MCF 10A (cell line): ENCODE measurements around the gene QPRT. TPM values are rescaled to one million over a fixed set of nuclear protein-coding genes. Genes with fewer than 3 reads are reported as not detected.

Experiments used
- BruUV-seq: library from RNA; stranded (reverse); fragments of 400-500 nt; replicated peaks from 2 replicates; lab custom pipeline; 2021; lab: Mats Ljungman, UMichigan
- CTCF ChIA-PET: fragments of 300-600 bp; sonication (Branson Sonifier 250); formaldehyde crosslinking; extraction: SDS; loops from one replicate; lab custom pipeline; 2021; ENCODE audit warnings: antibody characterized with exemption, inconsistent platforms; lab: Yijun Ruan, JAX
- POLR2A ChIA-PET: fragments of 300-600, 350-650 bp; sonication (Branson Sonifier 250); formaldehyde crosslinking; extraction: SDS; loops from one replicate; lab custom pipeline; 2020; ENCODE audit warnings: antibody characterized with exemption, inconsistent platforms; lab: Yijun Ruan, JAX
- DNase-seq: peaks from one replicate; pipeline ENCODE4 v3.0.0-alpha.2; 2018; ENCODE audit not compliant: unreplicated experiment
- H3K27ac Mint-ChIP-seq: one replicate; pipeline ENCODE4 v1.8.0; 2022; ENCODE audit warnings: mild to moderate bottlenecking, low read depth, mixed read lengths; ENCODE audit not compliant: unreplicated experiment
- H3K27me3 Mint-ChIP-seq: one replicate; pipeline ENCODE4 v1.8.0; 2022; ENCODE audit warnings: mixed read lengths; ENCODE audit not compliant: insufficient read depth, unreplicated experiment
- H3K36me3 Mint-ChIP-seq: one replicate; pipeline ENCODE4 v1.8.0; 2022; ENCODE audit warnings: mild to moderate bottlenecking, moderate library complexity, mixed read lengths; ENCODE audit not compliant: insufficient read depth, unreplicated experiment
- H3K4me1 Mint-ChIP-seq: one replicate; pipeline ENCODE4 v1.8.0; 2022; ENCODE audit warnings: mixed read lengths; ENCODE audit not compliant: insufficient read depth, unreplicated experiment
- H3K4me3 Mint-ChIP-seq: one replicate; pipeline ENCODE4 v1.8.0; 2022; ENCODE audit warnings: mild to moderate bottlenecking, moderate library complexity, mixed read lengths; ENCODE audit not compliant: unreplicated experiment
- H3K9me3 Mint-ChIP-seq: one replicate; pipeline ENCODE4 v1.8.0; 2022; ENCODE audit warnings: mixed read lengths; ENCODE audit not compliant: unreplicated experiment
- CTCF ChIP-seq: fragments of 200-600 bp; IDR thresholded peaks from one replicate; pipeline ENCODE4 v1.8.0; 2022; ENCODE audit warnings: antibody characterized with exemption, mild to moderate bottlenecking; ENCODE audit not compliant: unreplicated experiment
- intact Hi-C: fragments of 100-400 bp; cut with micrococcal nuclease; formaldehyde crosslinking; loops from 2 replicates; pipeline ENCODE4 v1.14.1; 2022
- total RNA-seq: library from RNA; stranded (reverse); gene quantifications from 2 replicates; pipeline ENCODE4 v1.2.3, GENCODE V29; 2022

The QPRT gene
- total RNA-seq, 1 experiment from 2014 or later = not detected

GRCh38 chr16:29696881-29697331 lies 17.9 kb downstream of the QPRT start:
- intact Hi-C loops = no loop called here
- POLR2A ChIA-PET = interaction anchor here (0.6 kb wide), 2 partner anchors 226 to 555 kb away, joined by 3 to 4 read pairs; no protein-coding TSS in a partner anchor
- CTCF ChIA-PET = no interaction called here
- no peaks in the 10 kb centered on the region for H3K36me3 Mint-ChIP-seq
- H3K4me1 Mint-ChIP-seq = no peaks in the 10 kb centered on the region
- DNase-seq = no peak
- TF ChIP-seq CTCF = no peak
- H3K4me3 Mint-ChIP-seq = no peak overlapping the region
- H3K27me3 Mint-ChIP-seq = peaks cover 22% of the 10 kb centered on the region
- no TSS peak for BruUV-seq
- no peak overlapping the region for H3K27ac Mint-ChIP-seq
- no peaks in the 10 kb centered on the region for H3K9me3 Mint-ChIP-seq

DNA sequence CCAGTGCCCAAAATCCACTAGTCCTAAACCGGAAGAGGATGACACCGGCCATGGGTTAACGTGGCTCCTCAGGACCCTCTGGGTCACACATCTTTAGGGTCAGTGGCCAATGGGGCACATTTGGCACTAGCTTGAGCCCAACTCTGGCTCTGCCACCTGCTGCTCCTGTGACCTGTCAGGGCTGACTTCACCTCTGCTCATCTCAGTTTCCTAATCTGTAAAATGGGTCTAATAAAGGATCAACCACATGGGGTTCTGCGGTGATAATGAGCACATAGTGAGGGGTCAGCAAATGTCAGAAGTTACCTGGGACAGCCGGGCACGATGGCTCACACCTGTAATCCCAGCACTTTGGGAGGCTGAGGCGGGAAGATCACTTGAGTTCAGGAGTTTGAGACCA lies 18.4 kb downstream of the QPRT start:
- Mint-ChIP-seq H3K4me3 (no peak overlapping the region), H3K9me3 (no peaks in the 10 kb centered on the region), H3K4me1 (no peaks in the 10 kb centered on the region), H3K27me3 (peaks cover 22% of the 10 kb centered on the region), H3K27ac (no peak overlapping the region), H3K36me3 (no peaks in the 10 kb centered on the region)
- intact Hi-C loops = no loop called here
- TF ChIP-seq CTCF = no peak
- POLR2A ChIA-PET = no interaction called here
- no peak for DNase-seq
- CTCF ChIA-PET = no interaction called here
- BruUV-seq = no TSS peak

DNA sequence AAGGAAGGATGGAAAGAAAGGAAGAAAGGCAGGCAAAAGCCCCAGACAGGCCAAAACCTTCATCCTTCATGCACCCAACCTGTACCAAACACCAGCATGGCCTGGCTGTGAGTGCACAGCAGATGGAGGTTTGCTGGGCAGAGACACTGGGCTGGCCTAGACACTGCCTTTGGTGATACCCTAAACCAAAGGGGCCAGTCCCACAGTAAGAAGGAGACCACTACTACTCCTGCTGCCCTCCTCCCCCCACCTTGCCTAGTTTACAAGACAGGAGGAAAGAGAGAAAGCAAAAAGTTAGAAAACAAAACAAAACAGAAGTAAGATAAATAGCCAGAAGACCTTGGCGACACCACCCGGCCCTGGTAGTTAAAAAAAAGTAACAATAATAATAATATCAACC lies 19.1 kb downstream of the QPRT start:
- Mint-ChIP-seq H3K9me3 (no peaks in the 10 kb centered on the region), H3K4me1 (no peaks in the 10 kb centered on the region), H3K4me3 (no peak overlapping the region), H3K27ac (no peak overlapping the region), H3K27me3 (peaks cover 22% of the 10 kb centered on the region), H3K36me3 (no peaks in the 10 kb centered on the region)
- DNase-seq = no peak
- intact Hi-C loops = no loop called here
- BruUV-seq = no TSS peak
- TF ChIP-seq CTCF = no peak
- ChIA-PET CTCF (interaction anchor here (1.3 to 3.0 kb wide), 2 partner anchors 122 to 334 kb away, joined by 3 to 25 read pairs; partner anchors contain the start of genes MVP and TLCD3B), POLR2A (interaction anchor here (0.5 to 1.3 kb wide), 3 partner anchors 20 to 120 kb away, joined by 3 read pairs; no protein-coding TSS in a partner anchor)

DNA sequence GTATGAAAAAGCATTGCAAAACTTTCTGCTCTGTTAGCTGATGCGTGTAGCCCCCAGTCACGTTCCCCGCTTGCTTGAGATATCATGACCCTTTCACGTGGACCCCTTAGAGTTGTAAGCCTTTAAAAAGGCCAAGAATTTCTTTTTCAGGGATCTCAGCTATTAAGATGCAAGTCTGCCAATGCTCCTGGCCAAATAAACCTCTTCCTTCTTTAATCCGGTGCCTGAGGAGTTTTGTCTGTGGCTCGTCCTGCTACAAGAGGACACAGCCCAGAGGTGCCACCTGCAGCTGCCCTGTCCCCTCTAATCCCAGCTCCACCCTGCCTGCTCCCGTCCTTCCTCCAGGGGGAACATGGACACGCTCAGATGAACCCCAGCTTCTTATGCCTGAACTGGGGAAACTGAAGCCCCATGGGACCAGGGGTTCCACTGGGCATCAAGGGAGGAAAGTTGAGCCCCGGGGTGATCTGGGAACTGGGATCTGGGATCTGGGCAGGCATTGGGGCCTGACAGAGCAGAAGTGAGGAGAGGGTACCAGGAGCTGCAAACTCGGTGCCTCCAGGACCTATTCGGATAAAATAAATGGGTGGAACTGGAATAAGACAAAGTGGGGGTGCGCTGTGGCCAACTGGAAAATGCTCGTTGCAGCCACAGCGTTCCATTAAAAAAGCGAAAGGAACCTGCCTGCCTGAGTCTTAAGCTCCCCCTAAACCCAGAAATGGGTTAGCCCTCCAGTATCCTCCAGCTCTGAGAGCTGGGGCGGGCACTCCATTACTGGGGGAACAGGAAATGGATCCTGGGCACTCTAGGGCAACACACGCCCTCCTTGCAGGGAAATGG lies 19.7 kb downstream of the QPRT start:
- ChIA-PET CTCF (interaction anchor here (0.6 to 3.0 kb wide), 17 partner anchors 13 to 614 kb away, joined by 3 to 25 read pairs (median 7); partner anchors contain the start of genes C16orf92, KIF22, MVP and TLCD3B), POLR2A (interaction anchor here (0.5 to 1.3 kb wide), 6 partner anchors 17 to 141 kb away, joined by 3 to 4 read pairs (median 3); partner anchors contain the start of gene KIF22)
- Mint-ChIP-seq H3K27me3 (peaks cover 22% of the 10 kb centered on the region), H3K27ac (no peak overlapping the region), H3K4me3 (no peak overlapping the region), H3K9me3 (no peaks in the 10 kb centered on the region), H3K4me1 (no peaks in the 10 kb centered on the region), H3K36me3 (no peaks in the 10 kb centered on the region)
- intact Hi-C loops = no loop called here
- BruUV-seq = no TSS peak
- no peak for TF ChIP-seq CTCF
- DNase-seq = no peak
